ENCODE data around the gene ETAA1.
A peak's percentile ranks its signal among the peaks of the same experiment; 100 is the strongest.

The ETAA1 gene

GRCh38 chr2:67397143-67397986 is at the start of gene ETAA1:
ETAA1 (plus strand) TSS chr2:67397333; CDS start chr2:67397449, 116 bp downstream.
- TF ChIP-seq POLR2AphosphoS5 (IDR thresholded peaks at IDR 0.05; ENCODE audit: borderline replicate concordance, low read depth, low read length) (peak; percentile 85), EZH2 (IDR thresholded peaks at IDR 0.05) (no peak)
- peaks cover 31% of the 10 kb centered on the region for H3K36me3 ChIP-seq (ENCODE audit: insufficient read depth, low read length)
- H3K9ac ChIP-seq (ENCODE audit: insufficient read length), result peak within 1 kb of the TSS; percentile 88
- peak within 1 kb of the TSS; percentile 92 for H3K4me3 ChIP-seq
- peak; percentile 67 for DNase-seq (ENCODE audit: low read depth, low spot score)
- H3K9me3 ChIP-seq (ENCODE audit: low read depth, low read length), result no peaks in the 10 kb centered on the region
- H3K27ac ChIP-seq, result peak within 1 kb of the TSS; percentile 82

- H3K36me3 ChIP-seq (ENCODE audit: insufficient read depth, low read length), result 0 out of 2 replicates have a peak, but pooled peaks cover 3% of the 10 kb centered on the region
Observed at GRCh38 chr2:67366832-67367412, 30.2 kb upstream of the ETAA1 start.

GRCh38 chr2:67374481-67374880 is 22.7 kb upstream of the ETAA1 start:
- no peak for DNase-seq (ENCODE audit: low read depth, low spot score)
- Histone ChIP-seq H3K27ac (no peak overlapping the region), H3K4me3 (no peak overlapping the region)

More at GRCh38 chr2:67366832-67367412, 30.2 kb upstream of the ETAA1 start:
- no peak overlapping the region for H3K4me3 ChIP-seq
- DNase-seq (ENCODE audit: low read depth, low spot score), result no peak
- peaks cover 4% of the 10 kb centered on the region; the same call in 1 of the 2 replicates for H3K9me3 ChIP-seq (ENCODE audit: low read depth, low read length)
- TF ChIP-seq POLR2AphosphoS5 (IDR thresholded peaks at IDR 0.05; ENCODE audit: borderline replicate concordance, low read depth, low read length) (no peak), FOXP2 (optimal IDR thresholded peaks at IDR 0.05; ENCODE audit: control extremely low read depth, extremely low read length, insufficient read depth) (no peak), EZH2 (IDR thresholded peaks at IDR 0.05) (no peak)
- no peak overlapping the region for H3K27ac ChIP-seq
- H3K9ac ChIP-seq (ENCODE audit: insufficient read length), result no peak overlapping the region

GRCh38 chr2:67374949-67375348 is 22.2 kb upstream of the ETAA1 start:
- TF ChIP-seq FOXP2 (optimal IDR thresholded peaks at IDR 0.05; ENCODE audit: control extremely low read depth, extremely low read length, insufficient read depth) (no peak), EZH2 (IDR thresholded peaks at IDR 0.05) (no peak)
- H3K9me3 ChIP-seq (ENCODE audit: low read depth, low read length), result peaks cover 4% of the 10 kb centered on the region; the same call in 1 of the 2 replicates
- no peak for DNase-seq (ENCODE audit: low read depth, low spot score)
- H3K4me3 ChIP-seq, result no peak overlapping the region
- H3K27ac ChIP-seq, result no peak overlapping the region
- 0 out of 2 replicates have a peak, but pooled peaks cover 3% of the 10 kb centered on the region for H3K36me3 ChIP-seq (ENCODE audit: insufficient read depth, low read length)
- H3K9ac ChIP-seq (ENCODE audit: insufficient read length), result no peak overlapping the region

More at GRCh38 chr2:67374481-67374880, 22.7 kb upstream of the ETAA1 start:
- Histone ChIP-seq H3K36me3 (ENCODE audit: insufficient read depth, low read length) (0 out of 2 replicates have a peak, but pooled peaks cover 3% of the 10 kb centered on the region), H3K9me3 (ENCODE audit: low read depth, low read length) (peaks cover 4% of the 10 kb centered on the region; the same call in 1 of the 2 replicates), H3K9ac (ENCODE audit: insufficient read length) (no peak overlapping the region)
- TF ChIP-seq EZH2 (IDR thresholded peaks at IDR 0.05) (no peak), POLR2AphosphoS5 (IDR thresholded peaks at IDR 0.05; ENCODE audit: borderline replicate concordance, low read depth, low read length) (no peak), FOXP2 (optimal IDR thresholded peaks at IDR 0.05; ENCODE audit: control extremely low read depth, extremely low read length, insufficient read depth) (no peak)

GRCh38 chr2:67378555-67378954 is 18.6 kb upstream of the ETAA1 start:
- H3K9me3 ChIP-seq (ENCODE audit: low read depth, low read length), result no peaks in the 10 kb centered on the region; the same call in 1 of the 2 replicates
- DNase-seq (ENCODE audit: low read depth, low spot score), result no peak
- TF ChIP-seq EZH2 (IDR thresholded peaks at IDR 0.05), result no peak
- no peak for TF ChIP-seq FOXP2 (optimal IDR thresholded peaks at IDR 0.05; ENCODE audit: control extremely low read depth, extremely low read length, insufficient read depth)
- no peak for TF ChIP-seq POLR2AphosphoS5 (IDR thresholded peaks at IDR 0.05; ENCODE audit: borderline replicate concordance, low read depth, low read length)
- H3K4me3 ChIP-seq, result no peak overlapping the region
- no peak overlapping the region for H3K9ac ChIP-seq (ENCODE audit: insufficient read length)
- H3K36me3 ChIP-seq (ENCODE audit: insufficient read depth, low read length), result no peaks in the 10 kb centered on the region
- no peak overlapping the region for H3K27ac ChIP-seq

GRCh38 chr2:67379048-67379447 is 18.1 kb upstream of the ETAA1 start:
- Histone ChIP-seq H3K9me3 (ENCODE audit: low read depth, low read length) (no peaks in the 10 kb centered on the region; the same call in 1 of the 2 replicates), H3K36me3 (ENCODE audit: insufficient read depth, low read length) (no peaks in the 10 kb centered on the region), H3K27ac (no peak overlapping the region), H3K4me3 (no peak overlapping the region), H3K9ac (ENCODE audit: insufficient read length) (no peak overlapping the region)
- DNase-seq (ENCODE audit: low read depth, low spot score), result no peak
- TF ChIP-seq EZH2 (IDR thresholded peaks at IDR 0.05) (no peak), FOXP2 (optimal IDR thresholded peaks at IDR 0.05; ENCODE audit: control extremely low read depth, extremely low read length, insufficient read depth) (no peak), POLR2AphosphoS5 (IDR thresholded peaks at IDR 0.05; ENCODE audit: borderline replicate concordance, low read depth, low read length) (no peak)

- no peak for DNase-seq (ENCODE audit: low read depth, low spot score)
- TF ChIP-seq EZH2 (IDR thresholded peaks at IDR 0.05), result no peak
- no peak for TF ChIP-seq FOXP2 (optimal IDR thresholded peaks at IDR 0.05; ENCODE audit: control extremely low read depth, extremely low read length, insufficient read depth)
- no peak for TF ChIP-seq POLR2AphosphoS5 (IDR thresholded peaks at IDR 0.05; ENCODE audit: borderline replicate concordance, low read depth, low read length)
- Histone ChIP-seq H3K9me3 (ENCODE audit: low read depth, low read length) (no peaks in the 10 kb centered on the region; the same call in 1 of the 2 replicates), H3K4me3 (no peak overlapping the region), H3K9ac (ENCODE audit: insufficient read length) (no peak overlapping the region), H3K36me3 (ENCODE audit: insufficient read depth, low read length) (no peaks in the 10 kb centered on the region), H3K27ac (no peak overlapping the region)
Observed at GRCh38 chr2:67384123-67384822, 12.9 kb upstream of the ETAA1 start.

GRCh38 chr2:67388680-67389079 is 8.5 kb upstream of the ETAA1 start:
- Histone ChIP-seq H3K9ac (ENCODE audit: insufficient read length) (peak overlapping the region; percentile 64), H3K27ac (peak overlapping the region; percentile 99), H3K9me3 (ENCODE audit: low read depth, low read length) (no peaks in the 10 kb centered on the region), H3K36me3 (ENCODE audit: insufficient read depth, low read length) (no peaks in the 10 kb centered on the region), H3K4me3 (no peak overlapping the region; the same call in 1 of the 2 replicates)
- TF ChIP-seq POLR2AphosphoS5 (IDR thresholded peaks at IDR 0.05; ENCODE audit: borderline replicate concordance, low read depth, low read length), result no peak
- TF ChIP-seq FOXP2 (optimal IDR thresholded peaks at IDR 0.05; ENCODE audit: control extremely low read depth, extremely low read length, insufficient read depth), result no peak
- no peak for TF ChIP-seq EZH2 (IDR thresholded peaks at IDR 0.05)
- no peak for DNase-seq (ENCODE audit: low read depth, low spot score)

All from SK-N-MC (cell line).